Lung (tissue), 12 donors: ENCODE results near the gene ERLEC1. TPM values are rescaled to one million over a fixed set of nuclear protein-coding genes. Genes with fewer than 3 reads are reported as not detected.

ENCODE experiments used
- ATAC-seq: fragments of 200-7000 bp; cut with Tn5 transposase; one replicate; pipeline ENCODE4 v1.9.1; 2020; ENCODE audit warnings: moderate number of reproducible peaks; ENCODE audit not compliant: insufficient read depth, low FRiP score
- DNase-seq, 3 donors: peaks; one replicate each; pipeline ENCODE4 v3.0.0-alpha.2; 2013 to 2017
- H3K27ac ChIP-seq, 2 donors: one replicate each; pipeline ENCODE4 v1.5.1; 2013; ENCODE audit warnings: mild to moderate bottlenecking in 2 of 2, moderate library complexity in 2 of 2, control low read depth in 1 of 2, inconsistent platforms in 1 of 2, low read depth in 1 of 2, low read length in 1 of 2
- H3K27me3 ChIP-seq, 3 donors: one replicate each; pipeline ENCODE4 v1.5.1; 2013; ENCODE audit warnings: low read length in 2 of 3; ENCODE audit not compliant: control insufficient read depth in 3 of 3, insufficient read depth in 3 of 3
- H3K36me3 ChIP-seq, 4 donors: one replicate each; pipeline ENCODE4 v1.5.1; 2013; ENCODE audit warnings: low read length in 4 of 4, mild to moderate bottlenecking in 1 of 4, moderate library complexity in 1 of 4; ENCODE audit not compliant: control insufficient read depth in 4 of 4, insufficient read depth in 4 of 4
- H3K4me1 ChIP-seq, 5 donors: one replicate each; pipeline ENCODE4 v1.5.1; 2013; ENCODE audit warnings: low read length in 5 of 5, mild to moderate bottlenecking in 2 of 5, moderate library complexity in 1 of 5; ENCODE audit not compliant: control insufficient read depth in 5 of 5, insufficient read depth in 5 of 5
- H3K4me3 ChIP-seq: one replicate; pipeline ENCODE4 v1.5.1; 2013; ENCODE audit warnings: mild to moderate bottlenecking, control low read depth, moderate library complexity
- H3K9ac ChIP-seq, 2 donors: one replicate each; pipeline ENCODE4 v1.5.1; 2013; ENCODE audit warnings: low read length in 2 of 2, control low read depth in 1 of 2; ENCODE audit not compliant: insufficient read depth in 1 of 2
- H3K9me3 ChIP-seq, 4 donors: one replicate each; pipeline ENCODE4 v1.5.1; 2013; ENCODE audit warnings: low read length in 3 of 4, mild to moderate bottlenecking in 1 of 4, moderate library complexity in 1 of 4; ENCODE audit not compliant: control insufficient read depth in 4 of 4, insufficient read depth in 3 of 4
- CTCF ChIP-seq: IDR thresholded peaks from 2 replicates; pipeline ENCODE4 v1.5.1; 2012; ENCODE audit warnings: mild to moderate bottlenecking; ENCODE audit errors: control extremely low read depth, extremely low read depth
- WGBS, 2 donors: extraction: QIAGEN DNeasy Blood & Tissue Kit; methylation state at CpG; one replicate each; pipeline ENCODE4 v1.1.7; 2013; 5-methylcytosine and 5-hydroxymethylcytosine counted together
- polyA plus RNA-seq, 2 donors: library from polyadenylated mRNA; stranded (reverse); fragments of 200-250 nt; gene quantifications; one replicate each; pipeline ENCODE4 v1.2.1, GENCODE V29; 2013
- total RNA-seq, 2 donors: library from RNA; depleted of rRNA in 1 of 2; stranded (reverse); fragments of >200 nt in 1 of 2; gene quantifications; one replicate each; pipeline ENCODE4 v1.2.1, GENCODE V29; 2014 to 2021
- donor health status: control.
- donor health status: control.
- donor health status: Bipolar disorder and iron deficiency.
- donor health status: healthy.
- donor health status: DM: yes; HTN: yes; CAD: no.

The ERLEC1 gene
- total and polyA plus RNA-seq, 4 donors, result 39.8 to 64.7 (median 56.3) TPM

- H3K9ac ChIP-seq, result no peak overlapping the region
- no peaks in the 10 kb centered on the region for H3K9me3 ChIP-seq
- TF ChIP-seq CTCF, result no peak
- no peak for DNase-seq
- H3K36me3 ChIP-seq, result peaks cover 5 to 13% (median 8%) of the 10 kb centered on the region in 4 donors
- H3K4me3 ChIP-seq, result no peak overlapping the region
- H3K27ac ChIP-seq, result no peak overlapping the region
- 94 to 97% methylated on average over 4 of the region's 4 CpGs for WGBS, 2 donors
- H3K27me3 ChIP-seq, result no peaks in the 10 kb centered on the region
- ATAC-seq, result no peak
- no peaks in the 10 kb centered on the region for H3K4me1 ChIP-seq
Measured at GRCh38 chr2:53852532-53852931, 65.7 kb downstream of the ERLEC1 start.

DNA sequence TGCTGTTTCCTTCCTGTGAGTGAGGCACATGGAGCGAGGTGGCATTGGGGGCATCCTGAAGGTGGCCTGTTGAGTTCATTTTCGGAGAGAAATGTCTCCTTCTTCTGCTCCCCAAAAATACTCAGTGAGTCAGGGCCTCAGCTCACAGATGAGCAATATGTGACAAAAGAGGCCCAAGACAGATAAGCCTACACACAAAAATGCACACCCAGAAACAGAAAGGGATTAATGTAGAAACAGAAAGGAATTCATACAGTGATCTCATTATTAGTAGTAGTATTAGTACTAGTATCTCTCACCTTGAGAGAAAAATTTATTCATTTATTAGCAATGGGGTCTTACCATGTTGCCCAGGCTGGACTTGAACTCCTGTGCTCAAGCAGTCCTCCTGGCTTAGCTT, 67.8 kb downstream of the ERLEC1 start:
- ATAC-seq (no peak), DNase-seq (no peak)
- WGBS, 2 donors, result 94 to 96% methylated on average over 2 of the region's 2 CpGs
- Histone ChIP-seq H3K4me1 (no peaks in the 10 kb centered on the region), H3K9ac (no peak overlapping the region), H3K4me3 (no peak overlapping the region), H3K27me3 (no peaks in the 10 kb centered on the region), H3K27ac (no peak overlapping the region), H3K36me3 (peaks cover 5 to 13% (median 9%) of the 10 kb centered on the region in 4 donors), H3K9me3 (no peaks in the 10 kb centered on the region)
- TF ChIP-seq CTCF, result no peak

GRCh38 chr2:53856272-53856671, 69.4 kb downstream of the ERLEC1 start:
- Histone ChIP-seq H3K9me3 (no peaks in the 10 kb centered on the region), H3K27ac (no peak overlapping the region), H3K36me3 (peaks cover 5 to 13% (median 9%) of the 10 kb centered on the region in 4 donors), H3K4me1 (peaks cover 0 to 4% (median 0%) of the 10 kb centered on the region in 5 donors), H3K27me3 (no peaks in the 10 kb centered on the region), H3K4me3 (no peak overlapping the region), H3K9ac (no peak overlapping the region)
- DNase-seq (no peak), ATAC-seq (no peak)
- 88 to 90% methylated on average over 2 of the region's 2 CpGs for WGBS, 2 donors
- no peak for TF ChIP-seq CTCF
